GM18873 (cell line): Measurements from ENCODE around the gene PGAM2.
A peak's percentile ranks its signal among the peaks of the same experiment; 100 is the strongest.
"Not testable (repeated sequence)": the region's sequence is repeated elsewhere in the genome, so short reads cannot be mapped to it uniquely, and the experiment has no call there.

ENCODE experiments used
- ATAC-seq: cut with Tn5 transposase; IDR thresholded peaks from one replicate; pipeline ENCODE4 v1.9.1; 2021; ENCODE audit warnings: mild to moderate bottlenecking, moderate library complexity, moderate number of reproducible peaks; ENCODE audit not compliant: unreplicated experiment, low FRiP score

Gene PGAM2

DNA sequence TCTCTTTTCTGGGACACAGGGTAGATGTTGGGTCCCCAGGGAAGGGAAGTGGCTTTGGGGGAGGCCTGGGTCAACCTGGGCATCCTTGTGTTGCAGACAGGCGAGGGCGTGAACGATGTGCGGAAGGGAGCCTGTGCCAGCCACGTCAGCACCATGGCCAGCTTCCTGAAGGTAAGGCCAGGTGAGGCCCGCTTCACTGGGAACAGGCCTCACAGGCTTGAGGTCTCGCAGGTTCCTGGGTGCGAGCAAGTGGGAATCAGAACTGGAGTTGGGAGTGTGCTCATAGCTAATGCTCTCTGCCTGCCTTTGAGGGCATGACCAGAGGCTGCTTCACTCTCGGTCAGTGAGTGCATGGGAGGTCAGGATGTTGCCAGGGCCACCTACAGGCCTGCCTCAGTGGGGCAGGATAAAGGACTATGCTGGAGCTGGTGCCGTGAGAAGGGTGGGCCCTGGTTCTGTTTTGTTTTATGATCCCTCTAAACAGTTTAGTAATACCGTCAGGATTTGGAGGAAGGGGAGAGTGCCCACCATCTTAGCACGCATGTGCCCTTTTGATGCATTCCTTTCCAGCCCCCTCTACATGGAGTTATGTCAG, 12.5 kb downstream of the PGAM2 start:
- no peak for ATAC-seq

- ATAC-seq = no peak
These were observed 13.7 kb downstream of the PGAM2 start for GRCh38 chr7:44051611-44052220.

DNA sequence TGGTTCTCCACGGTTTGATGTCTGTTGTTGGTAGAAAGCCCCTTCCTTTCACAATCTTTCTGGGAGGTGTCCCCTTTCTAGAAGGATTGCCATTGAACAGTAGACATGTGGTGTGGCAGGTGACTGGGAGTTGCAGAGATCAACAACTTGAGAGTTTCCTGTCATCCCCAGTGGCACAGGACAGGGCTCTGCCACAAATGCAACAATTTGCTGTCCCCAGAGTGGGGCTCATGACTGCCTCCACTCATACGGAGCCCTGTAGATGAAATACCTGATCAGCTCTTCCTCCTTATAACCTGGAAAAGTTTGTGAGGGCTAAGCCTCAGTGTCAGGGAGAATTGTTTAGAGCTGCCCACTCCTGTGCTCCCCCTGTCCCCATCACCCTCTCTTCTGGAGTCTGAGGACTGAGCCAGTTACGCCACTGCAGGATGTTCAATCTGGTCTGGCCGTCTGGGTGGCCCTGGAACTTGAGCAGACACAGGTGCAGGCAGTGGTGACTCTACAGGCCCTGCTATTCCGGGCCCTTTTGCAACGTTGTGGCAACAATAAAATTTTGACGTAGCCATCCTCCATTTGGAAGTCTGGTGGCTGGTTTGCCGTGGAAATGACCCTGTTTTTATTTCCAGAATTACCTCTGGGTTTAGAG, 14.3 kb downstream of the PGAM2 start:
- no peak for ATAC-seq

DNA sequence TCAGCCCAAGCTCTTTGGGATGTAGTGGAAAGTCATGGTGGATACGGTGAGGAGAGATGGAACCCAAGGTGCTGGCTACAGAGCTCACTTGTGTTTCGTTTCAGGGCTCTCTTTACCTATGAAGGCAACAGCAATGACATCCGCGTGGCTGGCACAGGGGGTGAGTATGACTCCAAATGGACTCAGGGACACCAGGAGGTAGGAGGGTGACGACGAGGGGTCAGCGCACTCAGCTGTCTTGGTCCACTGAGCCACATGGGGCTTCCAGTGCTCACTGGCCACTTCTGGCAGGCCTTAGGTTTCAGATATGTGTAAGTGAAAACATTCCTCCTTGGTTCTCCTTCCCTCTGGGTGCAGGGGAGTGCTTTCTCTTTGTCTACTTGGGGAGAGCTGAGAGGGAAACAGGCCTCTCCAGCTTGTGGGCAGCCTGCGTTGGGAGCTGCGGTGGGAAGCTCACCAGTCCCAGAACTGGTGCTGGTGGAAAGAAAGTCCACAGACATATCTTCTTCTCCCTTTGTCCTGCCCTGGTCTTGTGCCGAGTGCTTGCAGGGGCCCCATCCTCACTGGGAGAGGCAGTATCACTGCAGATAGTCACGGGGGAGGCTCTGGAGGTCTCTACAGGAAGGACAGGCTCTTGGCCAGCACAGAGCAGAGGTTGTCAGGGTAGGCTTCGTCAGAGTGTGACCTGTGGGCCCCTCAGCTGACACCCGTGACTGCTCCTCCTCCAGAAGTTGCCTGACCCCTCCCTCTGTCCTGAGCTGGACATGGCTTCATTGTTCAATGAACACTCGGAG, 15.0 kb downstream of the PGAM2 start:
- no peak for ATAC-seq

- no peak for ATAC-seq
These were observed 17.2 kb downstream of the PGAM2 start for GRCh38 chr7:44048031-44048795.

DNA sequence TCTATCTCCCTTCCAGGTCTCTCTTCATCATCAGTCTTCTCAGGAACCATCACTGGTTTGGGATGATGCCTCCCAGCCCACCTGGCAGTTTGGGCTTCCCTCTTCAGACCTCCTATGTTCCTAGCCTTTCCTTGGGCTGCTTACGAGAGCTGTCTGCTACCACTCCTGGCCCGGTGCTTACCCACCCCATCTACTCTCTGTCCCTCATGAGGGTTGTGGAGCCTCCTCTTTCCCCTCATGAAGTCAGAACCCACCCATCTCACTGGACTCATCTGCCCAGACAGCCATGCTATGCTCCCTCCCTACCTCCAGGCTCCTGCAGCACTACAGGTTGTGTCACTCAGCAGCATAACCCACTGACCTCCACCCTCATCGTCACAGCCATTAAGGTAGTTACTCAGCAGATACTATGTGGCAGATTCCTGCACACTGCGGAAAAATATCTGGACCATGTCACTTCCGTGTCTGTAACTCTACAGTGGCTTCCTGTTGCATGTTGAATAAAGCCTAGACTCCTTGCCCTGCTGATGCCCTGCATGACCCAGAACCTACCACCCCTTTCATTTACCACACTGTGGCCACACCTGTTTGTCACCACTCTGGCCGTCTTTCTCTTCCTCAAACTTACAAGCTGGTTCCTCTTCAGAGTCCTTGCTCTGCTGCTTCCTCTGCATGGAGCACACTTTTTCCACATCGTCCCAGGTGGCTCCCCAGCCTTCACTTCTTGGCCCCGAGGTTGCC, 18.9 kb downstream of the PGAM2 start:
- peak; percentile 60 for ATAC-seq

GRCh38 chr7:44045226-44046014, 19.9 kb downstream of the PGAM2 start:
- no peak for ATAC-seq

DNA sequence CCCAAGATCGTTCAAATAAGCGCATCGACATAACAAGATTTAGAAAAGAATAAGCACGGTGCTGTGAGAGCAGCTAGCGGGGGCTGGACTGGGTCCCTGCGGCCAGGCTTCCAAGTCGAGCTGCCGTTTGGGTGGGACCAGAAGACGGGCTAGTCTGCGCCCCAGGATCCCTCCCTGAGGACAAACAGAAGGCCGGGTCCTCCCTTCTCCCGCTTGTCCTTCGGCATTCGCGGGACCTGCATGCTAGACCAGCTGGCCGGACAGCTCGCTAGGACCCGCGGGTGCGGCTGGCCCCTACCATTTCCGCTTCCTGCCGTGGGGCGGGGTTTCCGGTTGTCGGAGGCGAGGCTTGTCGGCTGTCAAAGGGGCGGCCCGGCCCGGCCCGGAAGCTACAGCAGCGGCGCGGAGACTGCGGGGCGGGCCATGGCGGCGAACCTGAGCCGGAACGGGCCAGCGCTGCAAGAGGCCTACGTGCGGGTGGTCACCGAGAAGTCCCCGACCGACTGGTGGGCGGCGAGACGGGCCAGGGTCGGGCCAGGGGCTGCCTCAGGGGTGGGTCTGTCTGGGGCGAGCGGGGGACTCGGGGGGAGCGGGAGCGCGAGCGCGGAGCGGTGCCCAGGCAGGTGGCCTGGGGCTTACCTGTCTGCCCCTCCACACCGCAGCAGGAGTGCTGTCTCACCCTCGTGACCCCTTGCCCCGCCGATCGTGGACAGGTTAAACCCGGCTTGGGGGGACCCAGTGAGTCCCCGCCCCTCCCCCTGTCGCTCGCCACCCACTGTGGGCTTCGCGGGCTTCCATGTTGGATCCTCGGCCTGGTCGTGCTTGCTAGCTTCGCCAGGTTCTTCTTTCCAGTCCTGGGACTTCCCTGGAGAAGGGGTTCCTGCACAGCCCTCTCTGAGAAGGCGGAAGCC, 20.8 kb downstream of the PGAM2 start, which contains the start of gene DBNL:
TSS of gene DBNL (plus strand) at position 388 of the 911 bp plus-strand sequence. CDS start at position 424, 36 bp downstream.
- ATAC-seq = peak; percentile 61

DNA sequence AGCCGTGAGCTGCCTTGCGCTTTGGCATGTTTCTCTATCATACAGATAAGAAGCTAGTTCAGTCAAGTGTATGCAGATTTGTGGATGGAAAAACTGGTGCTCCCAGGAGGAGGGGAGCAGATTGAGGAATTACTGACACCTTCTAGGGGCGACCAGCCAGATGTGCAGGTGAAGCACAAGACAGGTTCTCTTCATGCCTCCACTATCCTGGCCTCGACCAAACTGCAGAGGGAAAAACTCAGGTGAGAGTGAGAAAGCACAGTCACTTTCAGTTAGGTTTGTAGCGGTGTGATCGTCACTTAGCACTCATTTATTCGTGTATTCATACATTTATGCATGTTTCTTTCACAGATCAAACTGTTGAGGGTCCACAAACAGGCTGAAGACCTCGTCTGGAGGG, 21.5 kb downstream of the PGAM2 start:
- ATAC-seq = no peak

DNA sequence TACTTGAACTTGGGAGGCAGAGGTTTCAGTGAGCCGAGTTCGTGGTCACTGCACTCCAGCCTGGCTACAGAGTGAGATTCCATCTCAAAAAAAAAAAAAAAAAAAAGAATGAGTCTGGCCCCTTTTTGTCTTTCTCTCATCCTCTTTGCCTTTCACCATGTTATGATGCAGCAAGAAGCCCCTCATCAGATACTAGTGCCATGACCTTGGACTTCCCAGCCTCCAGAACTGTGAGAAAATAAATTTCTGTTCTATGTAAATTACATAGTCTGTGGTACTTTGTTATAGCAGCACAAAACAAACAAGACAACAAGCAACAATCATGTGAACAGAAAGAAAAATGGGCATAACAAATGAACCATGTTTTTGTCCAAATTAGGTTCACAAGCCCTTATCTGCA, 23.1 kb downstream of the PGAM2 start:
- ATAC-seq = no peak

DNA sequence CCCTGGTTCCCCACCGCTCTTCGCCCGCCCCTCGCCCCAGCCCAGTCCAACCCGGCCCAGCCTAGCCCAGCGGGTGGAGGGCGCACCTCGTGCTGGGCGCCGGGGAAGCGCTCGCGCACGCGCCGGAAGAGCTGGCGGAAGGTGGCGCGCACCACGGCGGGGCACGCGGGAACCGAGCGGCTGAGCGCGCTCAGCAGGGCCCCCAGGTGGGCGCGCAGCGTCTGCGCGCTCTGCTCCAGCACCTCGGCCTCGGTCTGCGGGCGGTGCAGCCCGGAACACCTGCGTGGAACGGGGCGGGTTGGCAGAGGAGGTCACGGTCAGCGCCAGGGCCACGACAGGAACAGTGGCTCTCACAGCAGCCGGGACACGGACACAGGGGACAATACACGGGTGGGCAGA, 24.9 kb downstream of the PGAM2 start:
- ATAC-seq = not testable (repeated sequence)

- not testable (repeated sequence) for ATAC-seq
These were observed 25.4 kb downstream of the PGAM2 start for GRCh38 chr7:44039800-44040492.

- peak; percentile 43 for ATAC-seq
These were observed 26.3 kb downstream of the PGAM2 start for GRCh38 chr7:44038961-44039558.

GRCh38 chr7:44038553-44038952, 26.8 kb downstream of the PGAM2 start:
- not testable (repeated sequence) for ATAC-seq

GRCh38 chr7:44037951-44038350, 27.4 kb downstream of the PGAM2 start:
- ATAC-seq = not testable (repeated sequence)

DNA sequence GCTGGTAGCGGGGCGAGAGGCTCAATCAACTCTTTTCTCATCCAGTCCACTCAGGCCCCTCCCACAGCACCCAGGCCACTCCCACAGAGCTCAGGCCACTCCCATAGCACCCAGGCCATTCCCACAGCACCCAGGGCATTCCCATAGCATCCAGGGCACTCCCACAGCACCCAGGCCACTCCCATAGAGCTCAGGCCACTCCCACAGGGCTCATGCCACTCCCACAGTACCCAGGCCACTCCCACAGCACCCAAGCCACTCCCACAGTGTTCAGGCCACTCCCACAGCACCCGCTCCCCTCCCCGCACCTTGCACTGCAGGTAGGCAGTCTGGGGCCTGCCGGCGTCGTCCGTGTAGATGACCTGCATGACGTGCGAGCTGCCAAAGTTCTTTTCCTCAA, 29.0 kb downstream of the PGAM2 start:
- not testable (repeated sequence) for ATAC-seq
